HepG2 (cell line): Measurements from ENCODE around the gene ANKFY1. TPM values are rescaled to one million over a fixed set of nuclear protein-coding genes. Genes with fewer than 3 reads are reported as not detected.

Experiments
- CCDC6 ChIP-seq: sonication (generic); formaldehyde crosslinking; IDR thresholded peaks from 2 replicates; pipeline ENCODE4 v1.8.1; 2022; ENCODE audit warnings: mild to moderate bottlenecking, missing genetic modification reagents, moderate library complexity
- FOXO4 ChIP-seq: sonication (generic); formaldehyde crosslinking; conservative IDR thresholded peaks from 2 replicates; pipeline ENCODE4 v1.8.1; 2023; ENCODE audit warnings: missing genetic modification reagents
- HOXA5 ChIP-seq: sonication (generic); formaldehyde crosslinking; IDR thresholded peaks from 2 replicates; pipeline ENCODE4 v1.4.0; 2020; ENCODE audit warnings: missing genetic modification reagents
- KMT2A ChIP-seq: sonication (generic); formaldehyde crosslinking; IDR thresholded peaks from 2 replicates; pipeline ENCODE4 v1.4.0; 2020; ENCODE audit warnings: missing genetic modification reagents
- MTA3 ChIP-seq: sonication (generic); formaldehyde crosslinking; IDR thresholded peaks from 2 replicates; pipeline ENCODE4 v1.4.0; 2020; ENCODE audit warnings: missing genetic modification reagents
- NR2F6 ChIP-seq, 2 experiments: IDR thresholded peaks; 2 replicates each; pipeline ENCODE4 v1.6.1; 2016; ENCODE audit warnings: antibody characterized with exemption in 1 of 2, mild to moderate bottlenecking in 1 of 2
- PBX2 ChIP-seq: IDR thresholded peaks from 2 replicates; pipeline ENCODE4 v1.6.1; 2016; ENCODE audit warnings: control low read depth
- TAF1 ChIP-seq: sonication (generic); formaldehyde crosslinking; IDR thresholded peaks from 2 replicates; pipeline ENCODE4 v1.4.0; 2020; ENCODE audit warnings: missing genetic modification reagents
- TP53 ChIP-seq: sonication (generic); formaldehyde crosslinking; conservative IDR thresholded peaks from 2 replicates; pipeline ENCODE4 v1.4.0; 2020; ENCODE audit warnings: missing genetic modification reagents
- ZBTB2 ChIP-seq: sonication (generic); formaldehyde crosslinking; IDR thresholded peaks from 2 replicates; pipeline ENCODE4 v1.8.0; 2022; ENCODE audit warnings: low read depth, missing genetic modification reagents
- ZMYM4 ChIP-seq: sonication (generic); formaldehyde crosslinking; IDR thresholded peaks from 2 replicates; pipeline ENCODE4 v1.8.1; 2023; ENCODE audit warnings: mild to moderate bottlenecking, missing genetic modification reagents
- ZNF121 ChIP-seq: sonication (generic); formaldehyde crosslinking; IDR thresholded peaks from 2 replicates; pipeline ENCODE4 v1.5.0; 2020; ENCODE audit warnings: mild to moderate bottlenecking, missing genetic modification reagents
- ZNF557 ChIP-seq: sonication (generic); formaldehyde crosslinking; IDR thresholded peaks from 2 replicates; pipeline ENCODE4 v1.4.0; 2020; ENCODE audit warnings: missing genetic modification reagents
- ZNF576 ChIP-seq: sonication (generic); formaldehyde crosslinking; IDR thresholded peaks from 2 replicates; pipeline ENCODE4 v1.4.0; 2020; ENCODE audit warnings: mild to moderate bottlenecking, missing genetic modification reagents
- ZNF704 ChIP-seq: sonication (generic); formaldehyde crosslinking; IDR thresholded peaks from 2 replicates; pipeline ENCODE4 v1.8.1; 2023; ENCODE audit warnings: mild to moderate bottlenecking, inconsistent platforms, moderate library complexity, missing genetic modification reagents, borderline replicate concordance
- ZNF720 ChIP-seq: sonication (generic); formaldehyde crosslinking; IDR thresholded peaks from 2 replicates; pipeline ENCODE4 v1.4.0; 2020; ENCODE audit warnings: missing genetic modification reagents
- ZNF761 ChIP-seq: sonication (generic); formaldehyde crosslinking; conservative IDR thresholded peaks from 2 replicates; pipeline ENCODE4 v1.4.0; 2020; ENCODE audit warnings: mild to moderate bottlenecking, missing genetic modification reagents
- polyA plus RNA-seq, 8 experiments: library from polyadenylated mRNA; depleted of rRNA in 3 of 8; stranded (reverse) in 7 of 8; unstranded in 1 of 8; fragments of >200 nt; fragmentation: Illumina TruSeq in 4 of 8; extraction: Trizol in 4 of 8; gene quantifications; 2 replicates each; pipeline versions ENCODE4 v1.2.1 to v1.2.3, GENCODE V29; 2011 to 2016; ENCODE audit warnings: low read depth in 4 of 8, missing spikeins in 1 of 8, mixed read lengths in 1 of 8; ENCODE audit not compliant: insufficient read depth in 1 of 8
- total RNA-seq, 5 experiments: library from RNA; depleted of rRNA; stranded (reverse); fragments of >200 nt; fragmentation: Illumina TruSeq; extraction: Trizol; gene quantifications; 2 replicates each; pipeline ENCODE4 v1.2.3, GENCODE V29; 2016; ENCODE audit warnings: low read depth in 1 of 5
- TF ChIP-seq, protein P1 (sequence below): sonication (generic); formaldehyde crosslinking; IDR thresholded peaks from 2 replicates; pipeline ENCODE4 v1.4.0; 2020; ENCODE audit warnings: mild to moderate bottlenecking, low read depth, missing genetic modification reagents
- TF ChIP-seq, protein P2 (sequence below): sonication (generic); formaldehyde crosslinking; IDR thresholded peaks from 2 replicates; pipeline ENCODE4 v1.4.0; 2020; ENCODE audit warnings: missing genetic modification reagents, borderline replicate concordance
- TF ChIP-seq, protein P3 (sequence below): sonication (generic); formaldehyde crosslinking; IDR thresholded peaks from 2 replicates; pipeline ENCODE4 v1.5.0; 2020; ENCODE audit warnings: mild to moderate bottlenecking, missing genetic modification reagents, moderate library complexity

Gene ANKFY1
- total and polyA plus RNA-seq, 2 of the 13 experiments (the other 11 are each of a cell fraction or from before 2014, with no cell fraction given): 11.9 to 16.8 TPM

GRCh38 chr17:4310354-4311060, 46.7 kb upstream of the ANKFY1 start (continued):
- TF ChIP-seq FOXO4 (CRISPR knock-in tag) (no peak), TP53 (CRISPR knock-in tag) (no peak), ZNF557 (no peak), ZNF761 (CRISPR knock-in tag) (no peak), ZBTB2 (CRISPR knock-in tag) (no peak), MTA3 (CRISPR knock-in tag) (no peak), CCDC6 (no peak), KMT2A (CRISPR knock-in tag) (no peak), ZNF121 (CRISPR knock-in tag) (no peak), ZNF720 (CRISPR knock-in tag) (no peak), ZNF576 (CRISPR knock-in tag) (no peak), HOXA5 (CRISPR knock-in tag) (no peak), PBX2 (CRISPR knock-in tag) (no peak), TAF1 (no peak), ZNF704 (CRISPR knock-in tag) (no peak), NR2F6 (IDR thresholded peaks at IDR 0.05) (peak; percentile 68), NR2F6 (CRISPR knock-in tag; IDR thresholded peaks at IDR 0.05) (peak; percentile 78), ZMYM4 (0 out of 2 replicates have a peak, but pooled peaks have one; percentile 37)
- TF ChIP-seq, protein P1, sequence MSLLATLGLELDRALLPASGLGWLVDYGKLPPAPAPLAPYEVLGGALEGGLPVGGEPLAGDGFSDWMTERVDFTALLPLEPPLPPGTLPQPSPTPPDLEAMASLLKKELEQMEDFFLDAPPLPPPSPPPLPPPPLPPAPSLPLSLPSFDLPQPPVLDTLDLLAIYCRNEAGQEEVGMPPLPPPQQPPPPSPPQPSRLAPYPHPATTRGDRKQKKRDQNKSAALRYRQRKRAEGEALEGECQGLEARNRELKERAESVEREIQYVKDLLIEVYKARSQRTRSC: no peak
- TF ChIP-seq, protein P2, sequence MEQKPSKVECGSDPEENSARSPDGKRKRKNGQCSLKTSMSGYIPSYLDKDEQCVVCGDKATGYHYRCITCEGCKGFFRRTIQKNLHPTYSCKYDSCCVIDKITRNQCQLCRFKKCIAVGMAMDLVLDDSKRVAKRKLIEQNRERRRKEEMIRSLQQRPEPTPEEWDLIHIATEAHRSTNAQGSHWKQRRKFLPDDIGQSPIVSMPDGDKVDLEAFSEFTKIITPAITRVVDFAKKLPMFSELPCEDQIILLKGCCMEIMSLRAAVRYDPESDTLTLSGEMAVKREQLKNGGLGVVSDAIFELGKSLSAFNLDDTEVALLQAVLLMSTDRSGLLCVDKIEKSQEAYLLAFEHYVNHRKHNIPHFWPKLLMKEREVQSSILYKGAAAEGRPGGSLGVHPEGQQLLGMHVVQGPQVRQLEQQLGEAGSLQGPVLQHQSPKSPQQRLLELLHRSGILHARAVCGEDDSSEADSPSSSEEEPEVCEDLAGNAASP (CRISPR knock-in tag): 0 out of 2 replicates have a peak, but pooled peaks have one; percentile 16
- TF ChIP-seq, protein P3, sequence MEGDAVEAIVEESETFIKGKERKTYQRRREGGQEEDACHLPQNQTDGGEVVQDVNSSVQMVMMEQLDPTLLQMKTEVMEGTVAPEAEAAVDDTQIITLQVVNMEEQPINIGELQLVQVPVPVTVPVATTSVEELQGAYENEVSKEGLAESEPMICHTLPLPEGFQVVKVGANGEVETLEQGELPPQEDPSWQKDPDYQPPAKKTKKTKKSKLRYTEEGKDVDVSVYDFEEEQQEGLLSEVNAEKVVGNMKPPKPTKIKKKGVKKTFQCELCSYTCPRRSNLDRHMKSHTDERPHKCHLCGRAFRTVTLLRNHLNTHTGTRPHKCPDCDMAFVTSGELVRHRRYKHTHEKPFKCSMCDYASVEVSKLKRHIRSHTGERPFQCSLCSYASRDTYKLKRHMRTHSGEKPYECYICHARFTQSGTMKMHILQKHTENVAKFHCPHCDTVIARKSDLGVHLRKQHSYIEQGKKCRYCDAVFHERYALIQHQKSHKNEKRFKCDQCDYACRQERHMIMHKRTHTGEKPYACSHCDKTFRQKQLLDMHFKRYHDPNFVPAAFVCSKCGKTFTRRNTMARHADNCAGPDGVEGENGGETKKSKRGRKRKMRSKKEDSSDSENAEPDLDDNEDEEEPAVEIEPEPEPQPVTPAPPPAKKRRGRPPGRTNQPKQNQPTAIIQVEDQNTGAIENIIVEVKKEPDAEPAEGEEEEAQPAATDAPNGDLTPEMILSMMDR (CRISPR knock-in tag): no peak
